GM12892 (cell line): ENCODE measurements around the gene DNAJB6.

Experiments
- POLR2A ChIP-seq: IDR thresholded peaks from 2 replicates; pipeline ENCODE4 v1.6.1; 2011; ENCODE audit warnings: low read depth, low read length, control low read depth
- POLR2AphosphoS5 ChIP-seq: IDR thresholded peaks from 2 replicates; pipeline ENCODE4 v1.6.1; 2011; ENCODE audit warnings: low read depth, low read length, control low read depth

- TF ChIP-seq POLR2A (no peak), POLR2AphosphoS5 (no peak)
These were observed 51.5 kb downstream of the DNAJB6 start for GRCh38 chr7:157388301-157388700.
